HG03342 (cell line): ENCODE data around the gene HMGCS2.
"Not testable (repeated sequence)": the region's sequence is repeated elsewhere in the genome, so short reads cannot be mapped to it uniquely, and the experiment has no call there.

Experiments
- ATAC-seq: cut with Tn5 transposase; IDR thresholded peaks from one replicate; pipeline ENCODE4 v1.9.1; 2021; ENCODE audit warnings: mild to moderate bottlenecking, moderate library complexity; ENCODE audit not compliant: unreplicated experiment

The HMGCS2 gene

GRCh38 chr1:119731741-119732430, 36.8 kb downstream of the HMGCS2 start:
- ATAC-seq, result no peak

GRCh38 chr1:119731060-119731459, 37.6 kb downstream of the HMGCS2 start:
- ATAC-seq, result no peak

GRCh38 chr1:119729044-119729443, 39.7 kb downstream of the HMGCS2 start:
- ATAC-seq, result no peak

GRCh38 chr1:119727991-119728390, 40.7 kb downstream of the HMGCS2 start:
- no peak for ATAC-seq

GRCh38 chr1:119725626-119726025, 43.1 kb downstream of the HMGCS2 start:
- ATAC-seq, result no peak

- no peak for ATAC-seq
These were observed 44.0 kb downstream of the HMGCS2 start for GRCh38 chr1:119724611-119725218.

- ATAC-seq, result no peak
These were observed 46.8 kb downstream of the HMGCS2 start for GRCh38 chr1:119721896-119722295.

- ATAC-seq, result no peak
These were observed 47.8 kb downstream of the HMGCS2 start for GRCh38 chr1:119720866-119721440.

- no peak for ATAC-seq
These were observed 49.7 kb downstream of the HMGCS2 start for GRCh38 chr1:119718972-119719371.

GRCh38 chr1:119718409-119718808, 50.3 kb downstream of the HMGCS2 start:
- ATAC-seq, result no peak

- no peak for ATAC-seq
These were observed 53.2 kb downstream of the HMGCS2 start for GRCh38 chr1:119715542-119715941.

- ATAC-seq, result no peak
These were observed 54.1 kb downstream of the HMGCS2 start for GRCh38 chr1:119714583-119714982.

- ATAC-seq, result no peak
These were observed 54.8 kb downstream of the HMGCS2 start for GRCh38 chr1:119713749-119714456.

GRCh38 chr1:119713039-119713748, 55.5 kb downstream of the HMGCS2 start:
- no peak for ATAC-seq

GRCh38 chr1:119712342-119713038, 56.2 kb downstream of the HMGCS2 start:
- no peak for ATAC-seq

GRCh38 chr1:119711804-119712341, 56.8 kb downstream of the HMGCS2 start, which contains the start of gene PHGDH:
PHGDH (plus strand) TSS chr1:119711934; CDS start chr1:119712023, 89 bp downstream.
- peak; percentile 69 for ATAC-seq

- ATAC-seq, result not testable (repeated sequence)
These were observed 57.3 kb downstream of the HMGCS2 start for GRCh38 chr1:119711356-119711803.

GRCh38 chr1:119706599-119706998, 62.1 kb downstream of the HMGCS2 start:
- not testable (repeated sequence) for ATAC-seq

- ATAC-seq, result no peak
These were observed 64.8 kb downstream of the HMGCS2 start for GRCh38 chr1:119703666-119704450.
